ENCODE data around the gene FRY.

DNA sequence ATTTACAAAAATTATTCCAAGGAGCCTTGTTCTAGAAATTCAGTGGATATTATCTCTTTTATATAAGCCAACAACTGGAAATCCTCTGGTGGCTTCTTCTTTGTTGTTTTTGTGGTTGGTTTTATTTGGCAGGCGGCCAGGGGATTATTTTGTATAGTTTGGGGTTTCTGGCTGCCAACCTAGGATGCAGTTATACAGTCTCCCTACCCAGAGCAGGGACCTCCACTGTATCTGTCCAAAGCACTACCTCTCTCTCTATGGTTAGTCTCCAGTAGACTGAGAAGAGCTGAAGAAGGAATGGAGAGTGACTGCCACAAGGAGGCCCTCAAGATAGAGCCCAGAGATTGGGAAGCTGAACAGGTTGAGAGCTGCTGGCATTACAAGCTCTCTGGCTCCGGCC is 203.3 kb downstream of the FRY start:
- TF ChIP-seq, protein P1, sequence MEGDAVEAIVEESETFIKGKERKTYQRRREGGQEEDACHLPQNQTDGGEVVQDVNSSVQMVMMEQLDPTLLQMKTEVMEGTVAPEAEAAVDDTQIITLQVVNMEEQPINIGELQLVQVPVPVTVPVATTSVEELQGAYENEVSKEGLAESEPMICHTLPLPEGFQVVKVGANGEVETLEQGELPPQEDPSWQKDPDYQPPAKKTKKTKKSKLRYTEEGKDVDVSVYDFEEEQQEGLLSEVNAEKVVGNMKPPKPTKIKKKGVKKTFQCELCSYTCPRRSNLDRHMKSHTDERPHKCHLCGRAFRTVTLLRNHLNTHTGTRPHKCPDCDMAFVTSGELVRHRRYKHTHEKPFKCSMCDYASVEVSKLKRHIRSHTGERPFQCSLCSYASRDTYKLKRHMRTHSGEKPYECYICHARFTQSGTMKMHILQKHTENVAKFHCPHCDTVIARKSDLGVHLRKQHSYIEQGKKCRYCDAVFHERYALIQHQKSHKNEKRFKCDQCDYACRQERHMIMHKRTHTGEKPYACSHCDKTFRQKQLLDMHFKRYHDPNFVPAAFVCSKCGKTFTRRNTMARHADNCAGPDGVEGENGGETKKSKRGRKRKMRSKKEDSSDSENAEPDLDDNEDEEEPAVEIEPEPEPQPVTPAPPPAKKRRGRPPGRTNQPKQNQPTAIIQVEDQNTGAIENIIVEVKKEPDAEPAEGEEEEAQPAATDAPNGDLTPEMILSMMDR (IDR thresholded peaks at IDR 0.05): no peak
- TF ChIP-seq POLR2A (IDR thresholded peaks at IDR 0.05) (no peak), POLR2AphosphoS5 (IDR thresholded peaks at IDR 0.05) (no peak), EP300 (IDR thresholded peaks at IDR 0.05) (no peak)

Data from gastroesophageal sphincter (tissue), 3 donors.